Naive B cell (primary cell): Measurements from ENCODE around the gene CTBS. TPM values are rescaled to one million over a fixed set of nuclear protein-coding genes. Genes with fewer than 3 reads are reported as not detected.
A peak's percentile ranks its signal among the peaks of the same experiment; 100 is the strongest.
"Not testable (repeated sequence)": the region's sequence is repeated elsewhere in the genome, so short reads cannot be mapped to it uniquely, and the experiment has no call there.

Experiments used
- ATAC-seq, 2 donors: fragments of 150-1000 bp; cut with Tn5 transposase; 2 replicates each; pipeline ENCODE4 v1.10.0; 2021; ENCODE audit warnings: low read depth in 2 of 2, mild to moderate bottlenecking in 2 of 2, moderate library complexity in 2 of 2
- DNase-seq: peaks from one replicate; pipeline ENCODE4 v3.0.0; 2022
- H3K27ac Mint-ChIP-seq, 6 donors: one replicate each; pipeline ENCODE4 v1.8.0; 2020 to 2022; ENCODE audit warnings: mild to moderate bottlenecking in 6 of 6, mixed read lengths in 6 of 6, moderate library complexity in 5 of 6, inconsistent platforms in 2 of 6
- H3K27me3 Mint-ChIP-seq, 3 donors: one replicate each; pipeline ENCODE4 v1.8.0; 2021 to 2022; ENCODE audit warnings: mixed read lengths in 3 of 3, mild to moderate bottlenecking in 1 of 3
- H3K36me3 Mint-ChIP-seq, 2 donors: one replicate each; pipeline ENCODE4 v1.8.0; 2020 to 2022; ENCODE audit warnings: mixed read lengths in 2 of 2, inconsistent platforms in 1 of 2, mild to moderate bottlenecking in 1 of 2
- H3K4me1 Mint-ChIP-seq, 3 donors: one replicate each; pipeline ENCODE4 v1.8.0; 2020 to 2022; ENCODE audit warnings: mixed read lengths in 3 of 3, inconsistent platforms in 1 of 3, mild to moderate bottlenecking in 1 of 3, moderate library complexity in 1 of 3
- H3K4me3 Mint-ChIP-seq, 8 donors: one replicate each; pipeline ENCODE4 v1.8.0; 2020 to 2022; ENCODE audit warnings: mild to moderate bottlenecking in 8 of 8, mixed read lengths in 8 of 8, moderate library complexity in 8 of 8, inconsistent platforms in 2 of 8
- H3K9me3 Mint-ChIP-seq, 7 donors: one replicate each; pipeline ENCODE4 v1.8.0; 2020 to 2022; ENCODE audit warnings: mixed read lengths in 7 of 7, mild to moderate bottlenecking in 5 of 7, inconsistent platforms in 2 of 7, moderate library complexity in 1 of 7
- polyA plus RNA-seq, 6 donors: library from polyadenylated mRNA; unstranded; fragments of 300-500 nt; fragmentation: Illumina TruSeq; gene quantifications; one replicate each; pipeline ENCODE4 v1.2.3, GENCODE V29; 2021; ENCODE audit warnings: low read depth in 6 of 6

CTBS gene
- polyA plus RNA-seq, 6 donors from 2014 or later: 34.8 to 50.7 (median 40.2) TPM

DNA sequence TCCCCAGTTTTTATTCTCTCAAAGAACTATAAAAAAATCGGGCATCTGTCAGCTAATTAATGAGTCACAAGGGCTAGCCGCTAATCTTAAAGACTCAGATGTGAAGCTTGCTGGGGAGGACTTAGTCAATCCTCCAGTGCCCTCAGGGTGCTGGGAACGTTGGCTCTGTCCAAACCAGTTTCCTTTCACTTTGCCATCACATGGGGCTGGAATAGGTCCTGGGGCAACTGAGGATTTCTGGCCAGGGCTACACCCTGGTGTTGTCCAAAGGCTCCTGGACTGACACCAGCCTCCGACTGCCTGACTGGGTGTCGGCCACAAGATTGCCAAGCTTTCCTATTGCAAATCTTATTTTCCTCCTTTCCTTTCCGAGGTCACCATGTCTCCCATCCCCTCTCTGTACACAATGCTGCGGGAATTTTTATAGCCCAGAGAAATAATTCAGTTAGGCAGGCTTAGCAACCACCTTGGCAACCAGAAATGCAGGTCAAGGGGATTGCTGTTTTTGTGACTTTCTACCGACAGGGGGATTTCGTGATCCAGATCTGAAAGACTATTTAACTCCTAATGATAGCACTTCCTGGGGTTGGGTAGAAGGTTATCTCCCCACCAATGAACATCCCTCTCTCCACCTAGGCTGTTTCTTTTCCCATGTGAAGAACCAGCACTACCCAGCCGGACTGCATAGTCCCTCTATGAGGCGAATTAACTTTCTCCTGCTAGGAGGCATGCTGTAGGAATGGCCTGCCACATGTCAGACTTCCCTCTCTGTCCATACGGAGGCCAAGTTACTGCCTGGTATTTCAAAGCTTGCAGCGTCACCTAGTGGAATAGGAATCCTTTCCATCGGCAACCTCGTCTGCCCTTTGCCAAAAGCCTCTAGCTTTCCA is 29.9 kb upstream of the CTBS start:
- peaks cover 5 to 23% (median 7%) of the 10 kb centered on the region in 3 donors for H3K27me3 Mint-ChIP-seq
- H3K4me3 Mint-ChIP-seq: peak overlapping the region in 2 of 8 donors; percentile 1 to 12
- H3K27ac Mint-ChIP-seq: no peak overlapping the region
- peaks cover 20 to 39% of the 10 kb centered on the region in 2 donors for H3K36me3 Mint-ChIP-seq
- DNase-seq: no peak
- peaks cover 17 to 50% (median 34%) of the 10 kb centered on the region in 7 donors for H3K9me3 Mint-ChIP-seq
- ATAC-seq: no peak
- H3K4me1 Mint-ChIP-seq: peaks cover 0 to under 1% (median 0%) of the 10 kb centered on the region in 3 donors

DNA sequence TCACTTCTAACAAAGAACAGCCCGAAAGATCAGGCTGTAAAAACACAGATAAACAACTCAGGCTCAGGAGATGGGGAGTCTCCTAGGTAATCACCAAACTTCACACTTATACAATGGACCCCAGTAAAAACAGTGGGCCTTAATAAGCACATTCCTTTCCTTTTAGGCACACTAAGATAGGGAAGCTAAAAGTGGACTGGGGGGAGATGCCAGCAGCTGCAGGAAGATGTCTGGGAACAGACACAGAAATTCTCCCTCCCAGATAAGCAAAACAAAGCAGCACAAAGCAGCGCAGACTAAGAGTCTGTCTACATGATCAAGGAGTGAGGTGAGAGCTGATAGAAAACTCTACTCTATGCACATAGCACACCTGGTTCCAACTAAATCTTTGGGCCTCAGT is 29.0 kb upstream of the CTBS start:
- peaks cover 0 to 6% (median 0%) of the 10 kb centered on the region in 3 donors for H3K4me1 Mint-ChIP-seq
- peaks cover 5 to 23% (median 7%) of the 10 kb centered on the region in 3 donors for H3K27me3 Mint-ChIP-seq
- no peak for ATAC-seq
- no peak for DNase-seq
- no peak overlapping the region for H3K4me3 Mint-ChIP-seq
- peaks cover 20 to 39% of the 10 kb centered on the region in 2 donors for H3K36me3 Mint-ChIP-seq
- H3K9me3 Mint-ChIP-seq: peaks cover 17 to 50% (median 34%) of the 10 kb centered on the region in 7 donors
- no peak overlapping the region for H3K27ac Mint-ChIP-seq

DNA sequence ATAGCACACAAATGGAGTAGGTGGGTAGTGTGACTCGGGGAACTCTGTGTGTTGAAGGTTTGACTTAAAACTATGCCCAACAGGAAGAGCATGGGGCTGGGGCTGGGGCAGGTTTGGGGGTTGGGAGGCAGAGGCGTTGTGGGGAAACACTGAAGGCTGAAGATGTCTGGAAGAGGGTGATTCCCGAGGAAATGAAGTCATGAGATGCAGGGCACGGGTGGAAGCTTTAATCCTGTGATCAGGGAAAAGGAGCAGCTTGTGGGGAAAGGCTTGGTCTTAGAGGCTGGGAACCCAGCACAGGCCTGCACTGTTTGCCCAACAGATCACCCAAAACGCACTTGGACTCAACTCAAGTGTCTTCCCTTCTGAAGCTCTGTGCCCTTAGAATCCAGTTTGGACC is 26.6 kb upstream of the CTBS start:
- H3K36me3 Mint-ChIP-seq: peaks cover 10 to 26% of the 10 kb centered on the region in 2 donors
- ATAC-seq: no peak
- peak overlapping the region in 1 of 8 donors; percentile 36 for H3K4me3 Mint-ChIP-seq
- H3K27me3 Mint-ChIP-seq: peaks cover 2 to 9% (median 4%) of the 10 kb centered on the region in 3 donors
- H3K27ac Mint-ChIP-seq: no peak overlapping the region
- H3K9me3 Mint-ChIP-seq: peaks cover 8 to 31% (median 25%) of the 10 kb centered on the region in 7 donors
- H3K4me1 Mint-ChIP-seq: peaks cover 0 to 6% (median 0%) of the 10 kb centered on the region in 3 donors
- no peak for DNase-seq

DNA sequence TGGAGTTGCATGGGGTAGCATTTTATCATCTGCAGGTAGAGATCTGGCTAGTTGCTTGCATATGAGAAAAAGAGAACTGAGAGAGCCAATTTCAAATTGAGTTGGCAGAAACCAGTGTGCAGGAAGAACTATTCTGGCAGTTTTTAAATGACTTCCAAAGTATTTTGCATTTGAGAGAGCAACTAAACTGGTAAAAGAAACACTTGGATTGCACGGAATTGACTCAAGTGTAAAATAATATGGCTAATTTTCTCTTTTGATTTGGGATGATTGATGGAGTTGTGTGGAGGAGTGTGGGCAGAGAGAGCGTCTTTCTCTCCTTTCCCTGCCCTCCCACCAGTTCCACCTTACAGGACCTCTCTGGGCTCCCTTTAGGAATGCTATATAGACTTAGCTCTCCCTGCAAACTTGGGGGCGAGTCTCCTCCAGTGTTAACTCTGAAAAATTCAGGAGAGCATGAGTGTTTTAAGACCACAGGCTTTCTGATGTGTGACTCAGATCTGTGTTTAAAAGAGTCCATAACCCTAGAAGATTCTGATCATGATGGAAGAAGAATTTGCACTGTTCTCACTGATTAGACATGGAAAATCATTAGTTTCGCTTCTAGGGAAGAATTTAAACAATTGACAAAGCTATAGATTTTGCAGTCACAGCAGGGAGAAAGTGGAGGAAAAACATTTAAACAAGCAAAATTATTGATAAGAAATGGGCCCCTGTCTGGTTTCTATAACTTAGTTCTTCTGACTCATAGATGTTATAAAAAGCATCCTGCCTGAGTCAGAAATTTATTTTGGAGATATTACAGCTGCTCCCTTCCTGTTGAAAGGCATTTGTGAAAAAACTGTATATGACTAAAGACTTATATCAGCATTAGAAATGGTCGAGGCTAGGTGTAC is 24.9 kb upstream of the CTBS start:
- no peak overlapping the region for H3K4me3 Mint-ChIP-seq
- H3K27ac Mint-ChIP-seq: no peak overlapping the region
- peaks cover 0 to 9% of the 10 kb centered on the region in 2 donors for H3K36me3 Mint-ChIP-seq
- no peak for ATAC-seq
- H3K27me3 Mint-ChIP-seq: peaks cover 0 to 7% (median 0%) of the 10 kb centered on the region in 3 donors
- no peak for DNase-seq
- H3K4me1 Mint-ChIP-seq: peaks cover 0 to 6% (median 0%) of the 10 kb centered on the region in 3 donors
- H3K9me3 Mint-ChIP-seq: peaks cover 2 to 22% (median 11%) of the 10 kb centered on the region in 7 donors

DNA sequence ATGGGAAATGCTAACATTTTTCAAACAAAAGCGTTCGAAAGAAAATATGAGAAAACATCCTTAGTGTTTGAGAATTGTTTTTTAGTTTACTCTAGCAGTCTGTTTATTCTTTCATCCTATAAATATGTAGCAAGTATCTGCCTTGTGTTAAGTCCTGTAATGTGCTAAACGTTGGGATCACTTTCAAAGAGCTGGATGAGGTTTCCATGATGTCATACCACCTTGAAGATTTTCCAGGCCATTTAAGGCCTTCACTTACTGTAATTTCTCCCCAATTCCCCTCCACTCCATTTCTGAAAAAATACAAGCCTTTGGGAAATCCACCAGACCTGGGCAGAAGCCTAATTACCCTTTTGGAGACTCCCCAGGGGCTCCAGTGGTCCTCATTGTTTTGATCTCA is 24.2 kb upstream of the CTBS start:
- DNase-seq: no peak
- H3K4me3 Mint-ChIP-seq: no peak overlapping the region
- H3K27me3 Mint-ChIP-seq: peaks cover 0 to 7% (median 0%) of the 10 kb centered on the region in 3 donors
- H3K36me3 Mint-ChIP-seq: peaks cover 0 to 2% of the 10 kb centered on the region in 2 donors
- peaks cover 0 to 6% (median 0%) of the 10 kb centered on the region in 3 donors for H3K4me1 Mint-ChIP-seq
- no peak for ATAC-seq
- H3K9me3 Mint-ChIP-seq: peaks cover 0 to 19% (median 5%) of the 10 kb centered on the region in 7 donors
- peak overlapping the region in 1 of 6 donors; percentile 17 for H3K27ac Mint-ChIP-seq

DNA sequence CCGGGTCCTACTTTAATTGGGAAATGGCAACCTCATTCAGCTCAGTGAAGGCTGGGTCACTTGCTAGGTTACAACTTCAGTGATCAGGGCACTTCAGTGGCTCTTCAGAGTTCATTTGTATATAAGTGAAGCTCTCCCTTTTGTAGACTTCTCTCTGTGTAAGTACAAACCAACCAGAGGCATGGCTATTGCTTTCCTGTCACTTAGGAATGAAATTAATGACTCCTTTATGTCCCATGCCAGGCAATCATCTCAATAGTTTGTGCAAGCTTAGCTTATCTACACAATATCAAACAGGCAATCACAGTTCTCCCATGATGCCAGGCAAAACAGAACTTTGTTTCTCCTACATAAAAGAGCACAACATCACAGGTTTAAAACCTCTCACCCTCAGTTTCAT is 22.8 kb upstream of the CTBS start:
- no peak for ATAC-seq
- Mint-ChIP-seq H3K9me3 (peaks cover 0 to 25% (median 4%) of the 10 kb centered on the region in 7 donors), H3K27ac (no peak overlapping the region), H3K36me3 (peaks cover 0 to 2% of the 10 kb centered on the region in 2 donors), H3K27me3 (peaks cover 0 to 12% (median 0%) of the 10 kb centered on the region in 3 donors), H3K4me1 (peaks cover 0 to 11% (median 0%) of the 10 kb centered on the region in 3 donors), H3K4me3 (no peak overlapping the region)
- no peak for DNase-seq

DNA sequence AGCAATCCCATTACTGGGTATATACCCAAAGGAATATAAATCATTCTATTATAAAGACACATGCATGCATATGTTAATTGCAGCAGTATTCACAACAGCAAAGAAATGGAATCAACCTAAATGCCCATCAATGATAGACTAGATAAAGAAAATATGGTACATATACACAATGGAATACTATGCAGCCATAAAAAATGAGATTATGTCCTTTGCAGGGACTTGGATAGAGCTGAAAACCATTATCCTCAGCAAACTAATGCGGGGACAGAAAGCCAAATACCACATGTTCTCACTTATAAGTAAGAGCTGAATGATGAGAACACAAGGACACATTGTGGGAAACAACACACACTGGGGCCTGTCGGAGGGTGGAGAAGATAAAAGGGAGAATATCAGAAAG is 20.7 kb upstream of the CTBS start:
- H3K4me3 Mint-ChIP-seq, DNase-seq, H3K27ac Mint-ChIP-seq, ATAC-seq: not testable (repeated sequence)
- Mint-ChIP-seq H3K9me3 (peaks cover 0 to 41% (median 12%) of the 10 kb centered on the region in 7 donors), H3K36me3 (peaks cover 0 to 15% of the 10 kb centered on the region in 2 donors), H3K4me1 (peaks cover 0 to 11% (median 0%) of the 10 kb centered on the region in 3 donors), H3K27me3 (peaks cover 3 to 32% (median 4%) of the 10 kb centered on the region in 3 donors)

DNA sequence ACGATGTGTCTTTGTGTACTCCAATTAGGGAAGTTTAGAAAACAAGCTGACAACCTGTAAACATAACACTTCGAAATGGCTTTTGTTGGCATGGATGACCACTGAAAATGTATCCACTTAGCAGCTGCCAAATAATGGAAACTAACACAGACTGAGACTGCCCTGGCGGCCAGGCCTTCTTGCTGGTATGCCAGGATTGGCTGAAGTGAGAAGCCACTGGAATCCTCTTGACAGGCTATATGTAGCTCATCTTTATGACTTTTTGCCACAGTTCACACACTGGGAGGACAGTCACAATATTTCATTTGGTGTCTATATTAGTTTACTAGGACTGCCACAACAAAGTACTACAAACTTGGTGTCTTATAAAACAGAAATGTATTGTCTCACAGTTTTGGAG is 12.9 kb upstream of the CTBS start:
- ATAC-seq (no peak), DNase-seq (no peak)
- Mint-ChIP-seq H3K9me3 (peaks cover 0 to 24% (median 15%) of the 10 kb centered on the region in 7 donors), H3K4me3 (no peak overlapping the region), H3K27ac (no peak overlapping the region), H3K27me3 (peaks cover 8 to 33% (median 8%) of the 10 kb centered on the region in 3 donors), H3K36me3 (peaks cover 0 to 24% of the 10 kb centered on the region in 2 donors), H3K4me1 (peaks cover 15 to 23% (median 23%) of the 10 kb centered on the region in 3 donors)

DNA sequence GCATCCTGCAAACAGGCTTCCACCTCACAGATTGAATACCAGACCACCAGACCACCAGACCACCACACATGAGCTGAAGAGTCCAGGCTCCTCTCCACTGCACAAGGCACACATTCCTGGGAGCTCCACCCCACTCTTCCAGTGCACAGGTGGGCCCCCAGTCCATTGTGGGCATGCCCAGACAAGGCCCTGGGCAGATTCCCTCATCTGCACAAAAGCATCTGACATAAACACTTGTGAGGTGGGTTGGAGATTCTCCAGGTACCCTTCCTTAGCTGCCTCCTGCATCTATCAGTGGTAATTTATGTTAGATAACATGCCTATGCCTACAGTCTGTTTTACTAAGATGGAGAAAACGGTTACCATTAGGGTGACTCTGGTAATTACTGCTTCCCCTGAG is 11.6 kb upstream of the CTBS start:
- Mint-ChIP-seq H3K4me3 (peak overlapping the region in 1 of 8 donors; percentile 52), H3K27me3 (peaks cover 4 to 20% (median 8%) of the 10 kb centered on the region in 3 donors), H3K4me1 (peaks cover 18 to 29% (median 29%) of the 10 kb centered on the region in 3 donors), H3K27ac (peak overlapping the region in 2 of 6 donors; percentile 40 to 68), H3K9me3 (peaks cover 0 to 21% (median 11%) of the 10 kb centered on the region in 7 donors), H3K36me3 (peaks cover 0 to 13% of the 10 kb centered on the region in 2 donors)
- DNase-seq: no peak
- ATAC-seq: no peak

DNA sequence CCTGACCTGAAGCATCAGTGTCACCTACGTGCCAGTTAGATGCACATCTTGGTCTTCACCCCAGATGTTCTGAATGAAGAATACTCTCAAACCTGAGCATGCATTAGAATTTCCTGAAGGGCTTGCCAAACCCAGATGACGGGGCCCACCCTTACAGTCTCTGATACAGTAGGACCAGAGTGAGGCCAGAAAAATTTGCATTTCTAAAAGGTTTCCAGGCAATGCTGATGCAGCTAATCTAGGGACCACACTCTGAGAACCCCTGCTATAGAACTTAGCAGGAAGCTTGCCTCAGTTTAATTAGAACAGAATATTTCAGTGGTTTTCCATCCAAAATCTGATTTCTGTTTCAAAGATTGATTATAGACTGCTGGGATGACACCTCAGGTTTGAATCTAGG is 9.9 kb upstream of the CTBS start:
- no peak for DNase-seq
- peaks cover 0 to 19% (median 6%) of the 10 kb centered on the region in 7 donors for H3K9me3 Mint-ChIP-seq
- peak overlapping the region; percentile 67 to 92 (median 82) for H3K27ac Mint-ChIP-seq

DNA sequence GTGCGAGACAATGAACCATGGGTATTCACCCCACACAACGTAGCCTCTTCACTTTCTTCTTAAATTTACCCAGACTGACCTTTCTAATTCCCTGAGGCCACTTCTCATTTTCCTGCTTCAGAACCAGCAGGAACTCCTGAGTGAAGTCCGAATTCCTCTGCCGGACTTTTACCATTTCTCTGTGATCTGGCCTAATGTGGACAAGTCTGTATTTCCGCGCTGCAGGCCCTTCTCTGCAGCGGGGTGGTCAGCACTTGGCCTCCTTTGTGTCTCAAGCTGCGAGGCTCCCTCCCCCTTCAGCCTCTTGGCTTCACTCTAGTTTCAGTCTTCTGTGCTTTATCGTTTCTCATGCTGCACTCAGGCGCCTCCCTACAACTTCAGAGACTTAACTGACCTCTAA is 9.4 kb upstream of the CTBS start:
- H3K36me3 Mint-ChIP-seq: peaks cover 5 to 6% of the 10 kb centered on the region in 2 donors
- H3K27ac Mint-ChIP-seq: peak overlapping the region; percentile 67 to 92 (median 82)
- no peak for DNase-seq
- ATAC-seq: no peak
- H3K27me3 Mint-ChIP-seq: peaks cover 0 to 5% (median under 1%) of the 10 kb centered on the region in 3 donors
- H3K4me1 Mint-ChIP-seq: peaks cover 18 to 32% (median 29%) of the 10 kb centered on the region in 3 donors
- H3K9me3 Mint-ChIP-seq: peaks cover 0 to 19% (median 6%) of the 10 kb centered on the region in 7 donors
- peak overlapping the region; percentile 1 to 81 (median 48) for H3K4me3 Mint-ChIP-seq

More for the DNA sequence above, 9.9 kb upstream of the CTBS start:
- Mint-ChIP-seq H3K4me3 (peak overlapping the region in 4 of 8 donors; percentile 14 to 69 (median 58)), H3K36me3 (peaks cover 2 to 6% of the 10 kb centered on the region in 2 donors), H3K4me1 (peaks cover 18 to 32% (median 29%) of the 10 kb centered on the region in 3 donors), H3K27me3 (peaks cover 0 to 5% (median 4%) of the 10 kb centered on the region in 3 donors)
- peak in 1 of 2 donors; percentile 3 for ATAC-seq

DNA sequence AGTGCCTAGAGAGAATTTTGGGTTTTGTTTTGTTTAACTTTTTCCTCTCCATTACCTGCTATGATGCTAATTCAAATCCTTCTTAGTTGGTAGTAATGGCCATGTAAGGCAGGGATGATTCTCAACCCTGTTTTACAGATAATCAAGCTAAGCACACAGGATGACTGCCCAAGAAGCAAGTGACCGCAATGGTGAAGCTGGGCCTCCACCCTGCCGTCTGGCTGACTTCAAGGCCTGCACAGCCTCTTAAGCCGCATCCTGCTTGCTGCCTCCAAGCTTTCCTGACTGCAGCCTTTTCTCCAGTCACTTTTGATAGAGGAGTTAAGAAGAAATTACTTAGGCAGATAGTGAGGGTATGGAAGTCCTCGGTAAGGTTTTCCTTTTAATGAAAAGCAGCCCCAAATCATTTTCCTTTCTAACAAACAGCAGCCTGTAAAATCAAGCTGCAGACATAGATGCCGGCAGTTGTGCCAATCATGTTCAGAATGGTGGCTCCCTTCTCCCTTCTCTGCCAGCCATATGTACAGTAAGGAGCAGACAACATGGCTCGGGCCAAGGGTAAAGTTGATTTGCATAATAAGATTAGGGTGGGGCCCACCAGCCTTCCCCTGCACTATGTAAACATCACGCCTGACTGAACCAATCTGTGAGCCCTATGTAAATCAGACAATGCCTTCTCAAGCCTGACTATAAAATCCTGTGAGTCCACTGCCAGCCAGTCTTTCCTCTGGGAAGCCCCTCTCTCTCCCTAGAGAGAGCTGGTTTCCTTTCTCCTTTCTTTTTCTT is 8.8 kb upstream of the CTBS start:
- Mint-ChIP-seq H3K4me3 (peak overlapping the region; percentile 1 to 81 (median 48)), H3K27ac (peak overlapping the region; percentile 67 to 92 (median 85)), H3K4me1 (peaks cover 18 to 32% (median 29%) of the 10 kb centered on the region in 3 donors), H3K36me3 (peaks cover 5 to 6% of the 10 kb centered on the region in 2 donors), H3K9me3 (peaks cover 0 to 19% (median 6%) of the 10 kb centered on the region in 7 donors), H3K27me3 (peaks cover 0 to 5% (median 0%) of the 10 kb centered on the region in 3 donors)
- DNase-seq (peak; percentile 39), ATAC-seq (peak; percentile 98)
